ENCODE data around the gene MAD1L1.

MAD1L1 gene

DNA sequence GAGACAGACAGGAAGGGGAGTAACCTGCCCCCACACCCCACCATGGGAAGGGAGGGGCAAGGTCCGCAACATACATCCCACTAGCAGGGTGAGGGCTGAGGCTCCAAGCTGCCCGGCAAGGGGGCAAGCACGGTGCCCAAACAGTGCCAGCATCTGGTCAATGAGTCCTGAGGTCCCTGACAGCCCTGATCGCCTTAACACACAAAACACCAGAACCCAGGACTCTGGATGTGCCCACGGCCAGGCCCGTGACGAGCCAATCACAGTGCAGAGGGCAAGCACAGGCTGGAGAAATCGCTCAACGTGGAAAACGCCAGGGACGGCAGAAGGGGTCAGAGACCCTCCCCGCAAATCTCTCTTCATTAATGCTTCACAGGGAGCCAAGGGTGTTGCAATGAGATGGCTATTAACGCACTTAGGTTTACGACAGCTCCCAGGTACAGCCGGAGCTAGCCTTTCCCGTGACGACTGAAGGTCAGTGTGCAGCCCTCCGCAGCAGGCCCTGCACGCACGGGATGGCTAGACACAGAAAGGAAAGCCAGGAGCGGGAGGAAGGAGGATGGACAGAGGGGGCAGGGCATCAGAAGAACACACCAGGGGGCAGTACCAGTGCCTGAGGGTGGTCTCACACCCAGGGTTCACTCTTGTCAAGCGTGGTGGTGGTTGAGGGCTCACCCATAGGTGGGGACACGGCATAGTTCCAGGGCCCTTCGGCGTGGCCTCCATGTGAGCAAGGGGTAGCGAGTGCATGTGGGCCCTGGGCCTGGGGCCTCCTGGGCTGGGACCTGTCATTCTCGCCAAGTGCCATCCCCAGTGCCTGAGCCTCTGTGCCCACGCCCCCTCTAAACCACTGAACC is 220.5 kb downstream of the MAD1L1 start:
- no peak for DNase-seq (ENCODE audit: low spot score)

GRCh38 chr7:2011266-2012043 is 221.3 kb downstream of the MAD1L1 start:
- DNase-seq (ENCODE audit: low spot score): no peak

DNA sequence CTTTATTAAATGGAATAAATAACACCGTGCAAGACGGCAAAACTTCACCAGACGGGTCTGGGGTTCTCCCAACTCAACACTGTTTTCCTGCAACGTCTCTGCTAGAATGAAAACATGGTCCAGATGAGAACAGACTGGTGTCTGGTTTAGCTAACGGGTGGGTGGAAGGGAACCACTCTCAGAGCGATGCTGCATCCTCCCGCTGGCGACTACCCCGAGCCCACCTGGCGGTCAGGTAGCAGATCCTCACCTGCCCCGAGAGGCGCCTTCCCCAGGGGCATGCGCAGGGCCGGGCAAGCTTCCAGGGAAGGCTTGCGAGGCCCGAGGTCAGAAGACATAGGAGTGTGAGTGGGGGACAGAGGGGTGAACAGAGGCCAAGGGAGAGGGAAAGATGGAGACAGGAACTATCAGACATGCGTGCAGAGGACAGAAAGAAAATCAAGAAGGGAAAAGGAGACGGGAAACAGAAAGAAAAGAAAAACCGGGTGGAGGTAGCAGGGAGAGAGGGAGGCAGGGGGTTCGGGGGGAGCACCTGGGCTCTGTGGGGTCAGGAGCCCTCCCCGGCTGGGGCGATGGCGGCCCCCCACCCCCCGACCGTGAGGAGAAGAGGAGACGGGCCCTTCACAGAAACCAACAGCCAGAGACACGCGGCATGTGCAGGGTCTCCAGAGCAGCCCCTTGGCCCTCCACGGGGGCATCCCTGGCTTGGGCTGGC is 222.0 kb downstream of the MAD1L1 start:
- DNase-seq (ENCODE audit: low spot score): no peak

DNA sequence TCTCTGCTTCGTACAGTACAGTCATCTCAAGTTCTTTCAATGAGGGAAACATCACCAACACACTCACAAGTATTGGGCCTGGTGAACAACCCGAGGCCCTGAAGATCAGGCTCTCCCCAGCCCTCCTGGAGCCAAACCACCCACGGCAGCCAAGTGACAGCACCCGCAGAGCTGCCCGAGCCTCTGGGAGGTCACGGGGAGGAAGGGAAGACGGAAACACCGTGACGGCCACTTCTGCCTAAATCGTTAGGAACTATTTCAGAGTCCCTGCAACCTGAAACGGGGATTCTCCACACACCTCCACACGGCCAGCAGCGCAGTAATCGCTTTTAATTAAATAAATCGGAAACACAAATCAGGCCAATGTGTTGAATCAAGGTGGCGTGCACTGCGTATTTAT is 222.6 kb downstream of the MAD1L1 start:
- no peak for DNase-seq (ENCODE audit: low spot score)

DNA sequence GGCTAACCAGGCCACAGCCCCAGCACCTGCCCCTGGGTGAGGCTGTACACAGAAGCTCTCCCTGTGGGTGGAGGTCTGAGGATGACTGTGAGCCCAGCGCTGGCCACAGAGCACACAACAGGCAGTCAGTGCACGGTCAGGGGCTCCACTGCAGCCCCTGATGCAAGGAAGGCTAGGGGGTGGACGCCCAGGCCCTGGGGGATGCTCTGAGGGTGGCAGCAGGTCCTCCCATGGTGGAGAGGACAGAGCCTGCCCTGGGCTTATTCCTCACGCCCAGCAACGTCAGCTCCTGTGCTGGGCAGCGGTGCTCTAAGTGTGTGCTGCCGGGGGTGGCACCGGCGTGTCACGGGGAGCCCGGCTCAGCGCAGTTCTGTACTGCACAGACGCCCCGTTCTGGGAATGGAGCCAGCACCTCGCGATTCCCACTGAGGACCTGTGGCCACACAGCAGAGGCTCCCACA is 223.2 kb downstream of the MAD1L1 start:
- DNase-seq (ENCODE audit: low spot score): peak; percentile 36

GRCh38 chr7:2008936-2009540 is 223.7 kb downstream of the MAD1L1 start:
- no peak for DNase-seq (ENCODE audit: low spot score)

GRCh38 chr7:2008101-2008935 is 224.4 kb downstream of the MAD1L1 start:
- DNase-seq (ENCODE audit: low spot score): no peak

DNA sequence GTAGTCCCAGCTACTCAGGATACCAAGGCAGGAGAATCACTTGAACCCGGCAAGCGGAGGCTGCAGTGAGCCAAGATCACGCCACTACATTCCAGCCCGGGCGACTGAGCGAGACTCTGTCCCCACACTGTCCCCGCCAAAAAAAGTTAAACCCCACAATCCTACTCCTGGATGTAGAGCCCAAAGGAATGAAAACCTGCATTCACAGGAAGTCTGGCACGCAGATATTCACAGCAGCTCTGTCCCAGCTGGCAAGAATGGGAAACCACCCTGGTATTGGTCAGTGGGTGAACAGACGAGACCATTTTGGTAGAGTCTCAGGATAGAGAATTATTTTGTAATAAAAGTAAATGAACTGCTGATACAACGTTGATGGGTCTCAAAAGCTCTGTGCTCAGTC is 225.2 kb downstream of the MAD1L1 start:
- no peak for DNase-seq (ENCODE audit: low spot score)

- DNase-seq (ENCODE audit: low spot score): no peak
Observed at GRCh38 chr7:2006921-2007381, 225.8 kb downstream of the MAD1L1 start.

DNA sequence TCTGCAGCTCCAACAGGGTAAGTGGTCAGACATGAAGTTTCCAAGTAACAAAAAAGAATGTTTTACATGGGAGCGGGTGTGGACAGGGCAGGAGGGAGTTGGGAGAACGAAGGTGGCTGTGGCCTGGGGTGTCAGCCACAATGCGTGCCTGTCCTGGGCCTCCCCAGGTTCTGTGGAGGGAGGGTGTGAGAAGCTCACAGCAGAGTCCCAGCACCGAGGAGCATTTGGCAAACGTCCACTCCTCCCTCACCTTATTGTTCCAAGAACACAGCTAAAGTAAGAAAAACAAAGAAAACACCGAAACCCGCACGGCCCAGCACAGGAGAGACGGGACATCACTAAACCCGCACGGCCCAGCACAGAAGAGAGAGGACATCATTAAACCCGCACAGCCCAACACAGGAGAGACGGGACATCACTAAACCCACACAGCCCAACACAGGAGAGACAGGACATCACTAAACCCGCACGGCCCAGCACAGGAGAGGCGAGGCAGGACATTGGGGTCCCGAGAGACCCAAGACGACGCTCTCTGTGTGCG is 226.4 kb downstream of the MAD1L1 start:
- no peak for DNase-seq (ENCODE audit: low spot score)

DNA sequence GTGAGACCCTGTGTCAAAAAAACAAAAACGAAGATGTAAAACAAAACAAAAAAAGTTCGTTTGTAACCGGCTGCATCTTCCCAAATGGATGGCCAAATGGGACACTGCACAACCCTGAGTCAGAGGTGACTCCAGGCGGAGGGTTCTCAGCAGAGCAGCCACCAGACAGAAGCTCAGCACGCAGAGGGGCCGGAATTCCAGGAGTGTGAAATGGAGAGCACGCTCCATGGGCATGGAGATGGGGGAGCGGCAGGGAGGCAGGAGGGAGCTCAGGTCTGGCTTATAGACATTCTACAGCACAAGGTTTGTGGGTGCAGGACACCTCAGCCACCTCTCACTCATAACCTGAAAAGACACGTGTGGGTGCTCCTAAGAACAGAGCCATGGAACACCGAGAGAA is 227.0 kb downstream of the MAD1L1 start:
- DNase-seq (ENCODE audit: low spot score): no peak

DNA sequence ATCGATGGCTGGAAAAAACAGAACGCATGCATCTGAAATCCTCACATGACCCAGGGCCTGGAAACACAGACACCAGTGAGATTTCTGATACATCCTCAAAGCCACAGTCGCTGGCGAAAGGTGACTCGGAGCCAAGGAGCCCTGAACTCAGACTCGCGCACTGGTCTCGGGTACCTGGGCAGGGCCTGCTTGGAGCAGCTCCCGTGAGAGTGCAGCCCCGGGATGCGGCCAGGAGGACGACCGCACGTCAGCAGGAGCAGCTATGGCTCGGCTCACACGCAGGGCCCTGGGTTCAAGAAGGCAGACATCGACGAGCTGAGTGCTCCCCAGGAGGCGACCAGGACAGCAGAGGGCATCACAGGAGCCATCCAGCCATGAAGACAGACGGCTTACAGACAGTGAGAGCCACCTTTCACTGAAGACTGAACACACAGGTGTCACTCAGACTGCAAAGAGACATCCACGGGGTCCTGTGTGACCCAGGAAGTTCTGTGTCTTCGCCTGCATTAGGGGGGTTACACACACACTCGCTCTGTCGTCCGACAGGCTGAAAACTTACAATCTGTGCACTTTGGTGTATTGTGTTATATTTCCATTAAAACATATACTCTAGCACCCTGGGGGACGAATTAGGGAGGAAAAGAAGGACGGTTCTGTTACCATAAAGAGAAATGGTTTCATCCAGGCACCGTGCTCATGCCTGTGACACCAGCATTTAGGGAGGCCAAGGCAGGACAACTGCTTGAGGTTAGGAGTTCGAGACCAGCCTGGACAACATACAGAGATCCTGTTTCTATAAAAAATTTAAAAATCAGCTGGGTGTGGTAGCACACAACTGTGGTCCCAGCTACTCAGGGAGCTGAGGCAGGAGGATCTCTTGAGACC is 227.7 kb downstream of the MAD1L1 start:
- DNase-seq (ENCODE audit: low spot score): no peak

DNA sequence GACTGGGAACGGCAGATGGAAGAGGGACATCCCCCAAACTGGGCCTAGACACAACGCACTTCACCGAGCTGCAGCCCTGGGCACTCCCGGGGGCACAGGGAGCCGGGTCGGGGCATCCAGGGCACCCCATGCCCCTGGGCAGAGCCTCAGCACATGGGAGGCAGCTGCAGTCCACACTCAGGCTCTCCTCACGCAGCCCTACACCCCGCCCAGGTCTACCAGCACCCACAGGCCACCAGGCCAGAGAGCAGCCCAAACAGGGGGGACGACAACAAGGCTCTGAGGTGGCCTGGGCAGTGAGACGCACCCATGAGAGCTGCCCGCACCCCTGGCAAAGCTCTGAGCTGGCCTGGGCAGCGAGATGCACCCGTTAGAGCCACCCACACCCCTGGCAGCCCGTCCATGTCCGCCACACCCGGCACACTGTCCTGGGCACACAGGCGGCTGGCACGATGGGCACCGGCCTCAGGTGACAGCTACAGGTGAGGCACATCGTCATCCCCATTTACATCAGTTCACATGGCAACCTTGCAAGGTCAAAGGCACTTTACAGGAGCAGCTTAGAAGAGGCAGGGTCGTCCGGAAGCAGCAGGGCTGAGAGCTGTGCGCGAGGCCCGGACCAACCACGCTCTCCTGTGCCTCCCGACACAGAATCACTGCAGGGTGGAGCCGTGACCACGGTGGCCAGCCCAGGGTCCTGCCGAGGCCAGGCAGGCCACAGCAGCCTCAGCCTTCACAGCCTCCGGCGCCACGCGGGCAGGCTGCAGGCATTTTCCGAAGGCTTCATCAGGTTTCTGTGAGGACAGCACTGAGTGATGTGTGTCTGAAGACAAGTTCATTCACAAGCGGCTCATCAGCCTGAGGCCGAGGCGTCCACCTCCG is 228.6 kb downstream of the MAD1L1 start:
- no peak for DNase-seq (ENCODE audit: low spot score)

DNA sequence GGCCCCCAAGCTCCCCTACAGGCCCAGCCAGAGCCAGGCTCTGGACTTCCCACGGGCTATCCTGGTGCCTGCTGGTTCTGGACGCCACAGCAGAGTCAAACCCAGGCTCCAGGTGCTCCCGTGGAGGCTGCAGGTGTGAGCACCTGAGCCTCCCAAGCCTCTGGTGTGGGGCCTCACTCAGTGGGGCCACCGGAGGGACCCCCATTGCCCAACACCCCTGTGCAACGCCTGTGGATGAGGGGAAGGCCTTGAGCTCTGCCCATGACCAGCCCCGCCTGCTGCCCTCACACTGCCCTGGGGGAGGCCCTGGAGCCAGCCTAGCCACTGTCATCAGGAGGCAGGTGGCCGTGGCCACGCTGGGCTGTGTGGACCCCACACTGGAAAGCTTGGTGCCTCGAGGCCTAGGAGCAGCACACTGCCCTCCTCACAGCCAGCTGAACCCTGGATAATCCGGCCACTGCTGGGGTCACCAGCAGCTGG is 229.3 kb downstream of the MAD1L1 start:
- DNase-seq (ENCODE audit: low spot score): no peak

GRCh38 chr7:2002561-2003450 is 229.9 kb downstream of the MAD1L1 start:
- no peak for DNase-seq (ENCODE audit: low spot score)

DNA sequence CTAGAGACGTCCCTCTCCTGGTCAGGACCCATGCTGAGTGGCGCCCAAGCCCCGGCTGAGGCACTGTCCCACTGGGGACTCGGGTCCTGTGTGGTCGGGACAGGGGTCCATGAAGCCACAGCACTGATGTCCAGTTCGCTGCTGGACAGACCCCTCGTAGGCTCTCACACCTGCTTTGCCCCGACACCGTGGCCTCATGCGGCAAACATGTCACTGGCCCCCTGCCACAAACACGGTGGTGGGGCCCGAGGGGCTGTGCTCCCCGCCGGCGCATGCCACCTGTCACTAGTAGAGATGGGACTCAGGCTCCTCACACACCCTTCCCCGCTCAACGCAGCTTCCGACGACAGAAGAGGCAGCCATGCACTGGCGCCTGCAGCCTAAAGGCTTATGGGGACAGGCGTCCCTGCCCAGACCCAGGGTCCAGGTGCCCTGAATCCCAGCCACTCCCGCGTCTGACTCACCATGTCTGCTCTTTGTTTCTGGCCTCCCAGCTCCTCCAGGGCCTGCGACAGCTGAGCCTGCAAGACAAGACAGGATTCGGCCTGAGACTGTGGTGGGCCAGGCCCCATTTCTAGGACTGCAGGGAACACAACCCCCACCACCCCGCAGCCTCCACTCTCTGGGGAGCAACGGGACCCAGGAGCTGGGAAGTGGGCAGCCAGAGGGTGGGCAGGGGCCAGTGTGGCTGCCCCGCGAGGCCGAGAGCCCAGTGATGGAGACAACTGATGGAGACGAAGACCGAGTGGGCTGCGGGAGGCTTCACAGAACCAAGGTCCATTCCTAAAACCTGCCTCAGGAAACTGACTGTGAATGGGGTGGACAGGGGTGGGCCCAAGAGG is 230.9 kb downstream of the MAD1L1 start:
- DNase-seq (ENCODE audit: low spot score): no peak
